Measurements from ENCODE around the gene NGLY1. TPM values are rescaled to one million over a fixed set of nuclear protein-coding genes. Genes with fewer than 3 reads are reported as not detected.
A peak's percentile ranks its signal among the peaks of the same experiment; 100 is the strongest.

The NGLY1 gene
- total RNA-seq, 1 experiment from 2014 or later = 45.2 TPM

DNA sequence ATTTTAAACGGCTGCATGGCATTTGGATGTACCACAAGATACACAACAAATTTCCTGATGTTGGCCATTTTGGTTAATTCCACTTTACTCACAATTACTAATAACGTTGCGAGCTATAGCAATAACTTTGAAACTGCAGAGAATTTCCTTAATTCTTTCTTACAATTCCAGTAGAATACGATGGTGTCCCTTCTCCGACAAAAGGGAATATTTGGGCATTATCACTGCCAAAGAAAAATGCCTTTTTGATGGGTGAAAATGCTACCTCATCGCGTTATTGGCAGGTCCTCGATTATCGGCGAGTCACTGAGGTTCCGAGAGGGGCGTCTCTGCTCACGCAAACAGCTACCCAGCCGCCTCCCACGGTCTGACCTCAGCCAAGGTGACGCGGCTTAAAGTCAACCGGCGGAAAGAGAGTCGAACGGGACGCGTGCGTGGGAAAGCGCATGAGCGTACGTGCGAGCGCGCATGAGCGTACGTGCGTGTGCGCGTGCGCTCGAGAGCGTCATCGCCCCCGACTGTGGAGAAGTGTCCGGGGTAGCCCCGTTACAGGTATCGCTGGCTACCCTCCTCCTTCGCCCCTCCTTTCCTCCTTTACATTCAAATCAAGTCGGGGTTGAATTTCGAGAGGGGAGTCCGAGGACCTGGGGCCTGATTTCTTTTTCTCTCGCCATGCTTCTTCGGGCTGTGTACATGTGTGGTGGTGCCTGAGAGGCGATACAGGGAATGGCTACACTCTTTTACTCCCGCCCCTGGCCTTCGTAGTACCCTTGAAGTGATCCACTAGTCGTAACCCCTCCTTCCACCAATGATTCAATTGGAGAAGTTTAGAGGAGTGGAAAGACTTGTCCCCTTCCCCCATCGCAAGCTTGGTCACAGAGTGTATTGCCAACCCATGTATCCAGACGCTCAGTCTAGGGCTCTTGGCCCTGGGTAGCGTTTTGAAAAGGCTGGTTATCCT lies 6.6 kb upstream of the NGLY1 start, which contains the start of gene OXSM:
TSS of gene OXSM (plus strand) at position 495 of the 961 bp plus-strand sequence. CDS start 931 bp downstream, outside the sequence.
- in situ Hi-C loops (cut with HindIII; ENCODE audit: low pct_unique_long_range_greater_than_20kb, low sequenced_read_pairs) = no loop called here
- DNase-seq (ENCODE audit: low read depth, low spot score) = peak; percentile 95

DNA sequence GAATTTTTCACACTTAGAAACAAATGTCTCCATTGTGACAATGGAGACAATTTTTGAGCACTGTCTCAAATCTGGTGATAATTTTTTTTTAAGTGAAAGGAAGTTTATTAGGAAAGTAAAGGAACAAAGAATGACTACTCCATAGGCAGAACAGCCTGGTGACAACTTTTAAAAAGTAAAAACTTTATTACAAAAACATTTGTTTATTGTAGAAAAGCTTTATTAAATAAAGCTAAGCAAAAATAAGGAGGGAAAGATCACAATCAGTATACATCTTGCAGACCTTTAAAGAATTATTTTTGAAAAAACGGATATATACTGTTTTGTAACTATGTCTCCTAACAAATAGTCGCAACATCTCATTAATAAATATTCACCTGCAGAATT lies 6.0 kb upstream of the NGLY1 start:
- in situ Hi-C loops (cut with HindIII; ENCODE audit: low pct_unique_long_range_greater_than_20kb, low sequenced_read_pairs) = no loop called here
- DNase-seq (ENCODE audit: low read depth, low spot score) = no peak

DNA sequence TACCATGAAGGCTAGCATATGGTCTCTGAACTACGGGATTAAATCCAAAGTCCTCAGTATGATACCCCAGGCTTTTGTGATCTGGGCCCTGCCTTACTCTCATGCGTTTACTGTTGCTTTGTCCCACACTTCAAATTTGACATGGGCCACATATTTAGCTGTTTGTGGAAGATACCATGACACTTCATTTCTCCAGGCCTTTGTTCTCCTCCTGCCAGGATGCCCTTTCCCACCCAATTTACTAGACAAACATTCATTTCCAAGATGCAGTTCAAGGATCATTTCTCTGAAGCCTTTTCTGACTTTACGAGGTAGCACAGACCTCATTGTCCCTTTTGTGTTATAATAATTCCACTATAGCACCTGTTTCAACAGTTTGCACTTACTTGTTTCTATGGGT lies 4.4 kb upstream of the NGLY1 start:
- no peak for DNase-seq (ENCODE audit: low read depth, low spot score)
- in situ Hi-C loops (cut with HindIII; ENCODE audit: low pct_unique_long_range_greater_than_20kb, low sequenced_read_pairs) = no loop called here

DNA sequence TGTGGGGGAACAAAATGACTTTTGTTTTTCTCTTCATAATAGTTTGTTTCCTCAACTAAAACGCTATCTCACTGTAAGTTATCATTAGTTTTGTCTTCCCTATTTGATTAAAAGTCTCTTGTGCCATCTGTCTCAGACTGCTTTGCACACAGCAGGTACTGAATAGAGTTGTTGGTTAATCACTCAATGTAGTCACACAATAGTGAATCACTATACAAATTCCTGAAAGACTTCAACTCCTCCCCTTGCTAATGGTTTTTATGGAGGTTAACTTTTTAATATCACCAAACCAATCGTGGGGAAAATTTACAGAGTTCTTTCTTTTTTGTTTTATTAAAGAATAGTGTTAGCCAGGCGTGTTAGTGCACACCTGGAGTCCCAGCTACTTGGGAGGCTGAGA lies 2.6 kb upstream of the NGLY1 start:
- DNase-seq (ENCODE audit: low read depth, low spot score) = no peak
- in situ Hi-C loops (cut with HindIII; ENCODE audit: low pct_unique_long_range_greater_than_20kb, low sequenced_read_pairs) = no loop called here

GRCh38 chr3:25784971-25785370 lies 1.7 kb upstream of the NGLY1 start:
- in situ Hi-C loops (cut with HindIII; ENCODE audit: low pct_unique_long_range_greater_than_20kb, low sequenced_read_pairs) = no loop called here
- DNase-seq (ENCODE audit: low read depth, low spot score) = no peak

- peak; percentile 67 for DNase-seq (ENCODE audit: low read depth, low spot score)
- in situ Hi-C loops (cut with HindIII; ENCODE audit: low pct_unique_long_range_greater_than_20kb, low sequenced_read_pairs) = no loop called here
Measured at GRCh38 chr3:25783661-25784512, 644 bp upstream of the NGLY1 start.

DNA sequence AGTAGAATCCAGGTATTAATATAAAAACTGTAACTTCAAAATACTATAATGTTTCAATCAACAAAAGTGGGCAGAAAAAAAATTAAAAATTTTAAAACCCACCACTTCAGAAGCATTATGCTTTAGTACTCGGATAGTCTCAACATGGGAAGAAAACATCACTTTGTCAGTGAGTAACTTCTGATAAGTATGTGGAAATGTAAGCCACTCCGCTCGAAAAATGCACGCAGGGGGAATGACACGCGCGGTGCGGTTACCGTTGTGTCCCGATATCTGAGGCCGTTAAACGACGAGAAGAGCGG lies 656 bp downstream of the NGLY1 start:
- in situ Hi-C loops (cut with HindIII; ENCODE audit: low pct_unique_long_range_greater_than_20kb, low sequenced_read_pairs) = no loop called here
- DNase-seq (ENCODE audit: low read depth, low spot score) = no peak

GRCh38 chr3:25781758-25782594 lies 1.3 kb downstream of the NGLY1 start:
- in situ Hi-C loops (cut with HindIII; ENCODE audit: low pct_unique_long_range_greater_than_20kb, low sequenced_read_pairs) = no loop called here
- DNase-seq (ENCODE audit: low read depth, low spot score) = no peak

DNA sequence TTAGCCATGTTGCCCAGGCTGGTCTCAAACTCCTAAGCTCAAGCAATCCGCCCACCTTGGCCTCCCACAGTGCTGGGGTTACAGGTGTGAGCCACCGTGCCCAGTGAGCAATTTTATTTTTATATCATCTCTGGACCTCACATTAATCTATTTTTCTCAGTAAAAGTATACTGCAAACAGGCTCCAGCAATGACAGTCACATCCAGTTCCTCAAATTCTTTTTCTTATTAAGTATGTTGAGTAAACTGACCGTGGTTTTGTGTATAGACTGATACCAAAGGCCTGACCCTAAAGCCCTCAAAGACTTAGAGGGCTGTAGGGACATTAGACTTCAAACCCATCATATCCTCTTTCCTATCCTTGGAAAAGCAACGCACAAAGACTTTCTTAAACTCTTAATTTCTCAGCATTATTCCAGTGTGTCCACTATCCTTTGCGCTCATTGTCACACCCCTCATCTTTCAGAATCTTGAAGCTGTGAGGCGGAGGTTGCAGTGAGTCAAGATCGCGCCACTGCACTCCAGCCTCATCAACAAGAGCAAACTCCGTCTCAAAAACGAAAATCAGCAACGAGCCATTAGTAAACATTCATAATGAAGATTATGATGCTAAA lies 2.0 kb downstream of the NGLY1 start:
- in situ Hi-C loops (cut with HindIII; ENCODE audit: low pct_unique_long_range_greater_than_20kb, low sequenced_read_pairs) = no loop called here
- no peak for DNase-seq (ENCODE audit: low read depth, low spot score)

DNA sequence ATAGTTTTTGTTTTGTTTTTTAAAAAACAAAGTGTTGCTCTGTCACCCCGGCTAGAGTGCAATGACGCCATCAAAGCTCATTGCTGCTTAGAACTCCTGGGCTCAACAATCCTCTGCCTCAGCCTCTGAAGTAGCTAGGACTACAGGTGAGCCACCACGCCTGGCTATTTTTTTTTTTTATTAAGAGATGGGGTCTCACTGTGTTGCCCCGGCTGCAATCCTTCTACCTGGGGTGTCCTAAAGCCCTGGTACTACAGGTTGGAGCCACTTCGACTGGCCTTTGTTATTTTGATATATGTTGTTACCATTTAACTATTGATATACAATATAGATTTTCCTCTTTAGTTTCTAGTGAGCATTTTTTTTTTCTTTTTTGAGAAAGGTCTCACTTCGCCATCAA lies 2.6 kb downstream of the NGLY1 start:
- DNase-seq (ENCODE audit: low read depth, low spot score) = no peak
- in situ Hi-C loops (cut with HindIII; ENCODE audit: low pct_unique_long_range_greater_than_20kb, low sequenced_read_pairs) = no loop called here

GRCh38 chr3:25775936-25776335 lies 7.3 kb downstream of the NGLY1 start:
- in situ Hi-C loops (cut with HindIII; ENCODE audit: low pct_unique_long_range_greater_than_20kb, low sequenced_read_pairs) = no loop called here
- no peak for DNase-seq (ENCODE audit: low read depth, low spot score)

GRCh38 chr3:25768851-25769250 lies 14.4 kb downstream of the NGLY1 start:
- no peak for DNase-seq (ENCODE audit: low read depth, low spot score)
- in situ Hi-C loops (cut with HindIII; ENCODE audit: low pct_unique_long_range_greater_than_20kb, low sequenced_read_pairs) = no loop called here

- in situ Hi-C loops (cut with HindIII; ENCODE audit: low pct_unique_long_range_greater_than_20kb, low sequenced_read_pairs) = no loop called here
- DNase-seq (ENCODE audit: low read depth, low spot score) = no peak
Measured at GRCh38 chr3:25751725-25752124, 31.5 kb downstream of the NGLY1 start.

DNA sequence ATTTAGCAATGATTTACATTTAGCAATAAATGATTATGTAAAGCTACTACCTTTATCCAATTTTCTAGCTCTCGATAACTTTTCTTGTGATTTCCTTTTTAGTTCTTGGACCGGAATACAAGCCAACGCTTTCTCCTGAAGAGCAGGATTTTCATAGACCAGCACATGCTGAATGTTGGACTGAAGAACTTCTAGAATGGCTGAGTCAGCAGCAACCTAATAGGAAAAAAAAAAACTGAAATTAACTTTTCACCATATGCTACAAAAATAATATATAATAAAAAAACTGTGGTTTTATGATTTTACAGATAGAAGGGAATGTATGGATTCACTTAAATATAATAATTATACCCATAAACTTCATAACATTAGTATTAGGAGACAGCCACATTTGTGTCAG lies 32.2 kb downstream of the NGLY1 start:
- DNase-seq (ENCODE audit: low read depth, low spot score) = no peak
- in situ Hi-C loops (cut with HindIII; ENCODE audit: low pct_unique_long_range_greater_than_20kb, low sequenced_read_pairs) = no loop called here

GRCh38 chr3:25749031-25749581 lies 34.1 kb downstream of the NGLY1 start:
- in situ Hi-C loops (cut with HindIII; ENCODE audit: low pct_unique_long_range_greater_than_20kb, low sequenced_read_pairs) = no loop called here
- no peak for DNase-seq (ENCODE audit: low read depth, low spot score)

GRCh38 chr3:25748189-25748588 lies 35.1 kb downstream of the NGLY1 start:
- in situ Hi-C loops (cut with HindIII; ENCODE audit: low pct_unique_long_range_greater_than_20kb, low sequenced_read_pairs) = no loop called here
- no peak for DNase-seq (ENCODE audit: low read depth, low spot score)

DNA sequence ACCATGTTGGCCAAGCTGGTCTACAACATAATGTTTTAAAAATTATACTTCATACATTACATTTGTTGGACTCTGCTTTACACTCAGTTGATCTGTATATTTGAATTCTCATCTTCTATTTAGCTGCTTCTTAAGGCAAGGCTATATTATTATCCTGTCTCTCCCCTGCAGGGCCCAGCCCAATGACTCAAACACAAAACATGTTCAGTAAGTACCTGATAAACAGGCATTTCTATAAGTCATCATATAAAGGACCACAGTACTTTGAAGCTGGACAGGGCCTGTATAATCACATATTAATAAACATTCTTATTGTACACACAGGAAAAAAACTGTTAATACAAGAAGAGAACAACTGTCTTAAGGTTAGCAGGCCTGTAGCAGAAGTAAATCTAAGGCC lies 36.2 kb downstream of the NGLY1 start:
- no peak for DNase-seq (ENCODE audit: low read depth, low spot score)
- in situ Hi-C loops (cut with HindIII; ENCODE audit: low pct_unique_long_range_greater_than_20kb, low sequenced_read_pairs) = no loop called here

All from SK-MEL-5 (cell line).